ENCODE measurements around the gene CYP2A6. TPM values are rescaled to one million over a fixed set of nuclear protein-coding genes. Genes with fewer than 3 reads are reported as not detected.

CYP2A6 gene
- total and polyA plus RNA-seq, 7 donors, result 1.8 TPM; not detected in 6

Other genes starting within 250 kb of the CYP2A6 start
- gene LTBP4, start 249.1 kb downstream of the CYP2A6 start, total RNA-seq, result 100 to 1,000 TPM; 107 to 206 (median 176) TPM
- gene LTBP4, start 249.1 kb downstream of the CYP2A6 start, polyA plus RNA-seq, result 100 to 1,000 TPM in 1 of 3 donors, 10 to 100 TPM in 2; 31.9 to 118 (median 41.4) TPM
- gene NUMBL, start 159.8 kb downstream of the CYP2A6 start, total RNA-seq, result 10 to 100 TPM; 21.9 to 38.2 (median 25.0) TPM
- gene NUMBL, start 159.8 kb downstream of the CYP2A6 start, polyA plus RNA-seq, result 10 to 100 TPM in 1 of 3 donors, 1 to 10 TPM in 2; 3.0 to 13.7 (median 9.6) TPM
- gene COQ8B, start 133.6 kb downstream of the CYP2A6 start, total RNA-seq, result 10 to 100 TPM; 33.2 to 59.3 (median 39.2) TPM
- gene COQ8B, start 133.6 kb downstream of the CYP2A6 start, polyA plus RNA-seq, result 10 to 100 TPM; 24.7 to 54.4 (median 27.0) TPM
- gene ITPKC, start 133.3 kb downstream of the CYP2A6 start, total RNA-seq, result 10 to 100 TPM; 17.7 to 39.6 (median 23.1) TPM
- 10 to 100 TPM; 17.4 to 27.0 (median 25.9) TPM for gene ITPKC, start 133.3 kb downstream of the CYP2A6 start, polyA plus RNA-seq
- gene ACTMAP, start 100.0 kb downstream of the CYP2A6 start, total RNA-seq, result 1 to 10 TPM; 1.8 to 5.3 (median 3.0) TPM
- 10 to 100 TPM in 1 of 3 donors, 1 to 10 TPM in 2; 6.0 to 11.0 (median 6.6) TPM for gene ACTMAP, start 100.0 kb downstream of the CYP2A6 start, polyA plus RNA-seq
- 10 to 100 TPM; 43.2 to 60.1 (median 54.0) TPM for gene SNRPA, start 99.2 kb downstream of the CYP2A6 start, total RNA-seq
- 10 to 100 TPM; 19.2 to 76.1 (median 37.2) TPM for gene SNRPA, start 99.2 kb downstream of the CYP2A6 start, polyA plus RNA-seq
- gene MIA, start 74.9 kb downstream of the CYP2A6 start, total RNA-seq, result 10 to 100 TPM in 3 of 4 donors, 1 to 10 TPM in 1; 9.1 to 19.1 (median 15.7) TPM
- gene MIA, start 74.9 kb downstream of the CYP2A6 start, polyA plus RNA-seq, result 10 to 100 TPM in 1 of 3 donors, 1 to 10 TPM in 1, not detected in 1; 2.1 to 11.3 TPM
- gene RAB4B, start 72.2 kb downstream of the CYP2A6 start, total RNA-seq, result 10 to 100 TPM; 15.6 to 21.3 (median 19.2) TPM
- gene RAB4B, start 72.2 kb downstream of the CYP2A6 start, polyA plus RNA-seq, result 10 to 100 TPM; 39.0 to 76.5 (median 58.3) TPM
- 100 to 1,000 TPM in 1 of 4 donors, 10 to 100 TPM in 3; 60.9 to 106 (median 87.6) TPM for gene EGLN2, start 51.3 kb downstream of the CYP2A6 start, total RNA-seq
- gene EGLN2, start 51.3 kb downstream of the CYP2A6 start, polyA plus RNA-seq, result 100 to 1,000 TPM in 2 of 3 donors, 10 to 100 TPM in 1; 88.9 to 105 (median 101) TPM
- under 1 TPM in 1 of 4 donors, not detected in 3; 0.36 TPM for gene CYP2A7, start 31.8 kb upstream of the CYP2A6 start, total RNA-seq
- gene CYP2A7, start 31.8 kb upstream of the CYP2A6 start, polyA plus RNA-seq, result not detected
- not detected for gene CYP2B6, start 140.8 kb upstream of the CYP2A6 start, total RNA-seq
- 1 to 10 TPM; 2.7 to 5.8 (median 3.0) TPM for gene CYP2B6, start 140.8 kb upstream of the CYP2A6 start, polyA plus RNA-seq
- not detected for gene CYP2A13, start 238.0 kb upstream of the CYP2A6 start, total RNA-seq
- gene CYP2A13, start 238.0 kb upstream of the CYP2A6 start, polyA plus RNA-seq, result not detected

Data from sigmoid colon (tissue), 7 donors.